HG03103 (cell line): Measurements from ENCODE around the gene UBALD1.

Experiments used
- ATAC-seq: cut with Tn5 transposase; IDR thresholded peaks from one replicate; pipeline ENCODE4 v1.9.1; 2021; ENCODE audit warnings: low read depth; ENCODE audit not compliant: unreplicated experiment

UBALD1 gene

DNA sequence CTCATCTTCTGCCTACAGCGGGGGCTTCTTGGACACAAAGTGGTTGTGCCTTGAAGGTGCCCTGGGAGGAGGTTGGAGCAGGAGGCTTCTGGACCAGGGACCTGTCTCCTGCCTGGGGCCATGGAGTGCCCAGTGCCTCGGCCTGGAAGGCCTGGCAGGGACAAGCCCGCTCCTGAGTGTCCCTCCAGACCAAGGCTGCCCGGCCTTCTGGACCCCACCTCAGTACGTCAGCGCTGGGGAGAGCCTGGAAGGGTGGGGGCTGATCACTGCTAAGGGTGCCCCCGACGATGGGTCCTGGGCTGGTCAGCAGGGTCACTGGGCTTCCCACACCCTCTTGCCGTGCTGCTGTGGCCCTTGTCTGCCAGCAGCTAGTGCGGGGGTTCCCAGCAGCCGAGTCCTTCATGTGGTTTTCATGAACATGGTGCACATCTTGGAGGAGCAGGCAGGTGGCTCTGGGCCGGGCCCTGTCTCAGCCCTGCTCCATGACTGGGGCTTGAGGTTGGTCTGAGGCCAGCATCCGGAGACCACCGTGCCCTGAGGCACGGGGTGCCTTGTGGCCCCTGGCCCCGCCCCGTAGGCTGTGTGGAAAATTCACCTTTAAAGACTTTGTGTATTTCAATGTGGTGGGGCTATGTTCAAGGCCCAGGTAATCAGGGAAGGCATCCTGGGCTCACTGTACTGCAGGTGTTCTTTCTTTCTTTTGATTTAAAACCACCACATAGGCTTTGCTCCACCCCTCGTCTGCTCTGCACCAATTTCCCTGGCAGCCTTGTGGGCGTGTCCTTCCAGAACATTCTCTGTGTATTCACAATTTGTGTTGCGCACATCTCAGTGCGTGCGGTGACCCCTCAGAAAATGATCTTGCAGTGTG, 32.3 kb upstream of the UBALD1 start:
- ATAC-seq = no peak

DNA sequence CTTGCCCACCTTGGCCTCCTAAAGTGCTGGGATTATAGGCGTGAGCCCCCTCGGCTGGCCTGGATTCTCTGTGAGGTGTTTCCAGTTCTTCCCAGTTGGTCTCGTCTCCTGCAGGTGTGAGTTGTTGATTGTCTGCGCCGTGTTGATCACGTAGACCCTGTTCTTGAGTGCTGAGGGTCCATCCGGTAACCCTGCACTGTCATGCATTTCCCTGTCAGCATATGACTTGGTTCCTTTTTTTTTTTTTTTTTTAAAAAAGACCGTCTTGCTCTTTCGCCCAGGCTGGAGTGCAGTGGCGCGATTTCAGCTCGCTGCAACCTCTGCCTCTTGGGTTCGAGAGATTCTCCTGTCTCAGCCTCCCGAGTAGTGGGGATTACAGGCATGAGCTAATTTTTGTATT, 27.2 kb upstream of the UBALD1 start:
- no peak for ATAC-seq

DNA sequence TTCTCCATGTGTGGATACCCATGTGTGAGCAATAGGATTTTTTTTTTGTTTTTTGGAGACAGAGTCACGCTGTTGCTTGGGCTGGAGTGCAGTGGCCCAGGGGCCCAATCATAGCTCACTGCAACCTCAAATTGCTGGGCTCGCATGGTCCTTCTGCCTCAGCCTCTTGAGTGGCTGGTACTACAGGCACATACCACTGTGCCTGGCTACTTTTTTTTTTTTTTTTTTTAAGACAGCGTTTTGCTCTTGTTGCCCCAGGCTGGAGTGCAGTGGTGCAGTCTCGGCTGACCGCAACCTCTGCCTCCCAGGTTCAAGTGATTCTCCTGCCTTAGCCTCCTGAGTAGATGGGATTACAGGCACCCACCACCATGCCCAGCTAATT, 26.6 kb upstream of the UBALD1 start:
- no peak for ATAC-seq

DNA sequence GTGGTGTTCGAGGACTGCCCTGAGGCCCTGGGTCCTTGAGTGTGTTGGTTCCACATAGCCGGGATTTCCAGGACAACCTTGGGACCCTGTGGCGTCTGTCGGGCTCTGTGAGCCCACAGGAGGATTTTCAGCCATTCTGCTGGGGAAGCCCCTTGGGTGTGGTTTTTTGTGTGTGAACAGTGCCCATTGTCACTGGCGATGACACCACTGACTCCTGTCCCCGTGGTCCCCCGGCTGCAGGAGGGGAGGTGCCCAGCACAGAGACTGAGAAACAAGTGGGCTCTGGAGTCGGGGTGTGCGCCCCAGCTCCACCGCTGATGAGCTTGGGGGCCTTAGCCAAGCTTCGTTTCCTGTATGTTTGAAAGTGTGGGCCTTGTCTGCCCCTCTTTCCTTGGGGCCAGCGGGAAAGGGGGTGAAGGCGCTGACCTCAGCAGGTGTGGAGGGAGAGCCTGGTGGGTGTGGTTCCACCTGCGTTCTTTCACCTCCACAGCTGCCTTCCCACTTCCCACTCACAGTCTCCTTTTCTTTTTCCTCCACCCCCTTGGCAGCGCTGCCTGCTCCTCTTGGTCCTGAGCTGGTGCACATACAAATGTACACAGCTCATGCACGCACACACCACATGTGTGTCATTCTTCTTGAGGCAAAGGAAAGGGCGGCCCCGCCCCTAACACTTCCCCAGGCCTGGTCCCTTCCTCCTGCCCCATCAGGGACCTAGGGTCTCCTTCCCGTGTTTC, 26.1 kb upstream of the UBALD1 start:
- no peak for ATAC-seq

DNA sequence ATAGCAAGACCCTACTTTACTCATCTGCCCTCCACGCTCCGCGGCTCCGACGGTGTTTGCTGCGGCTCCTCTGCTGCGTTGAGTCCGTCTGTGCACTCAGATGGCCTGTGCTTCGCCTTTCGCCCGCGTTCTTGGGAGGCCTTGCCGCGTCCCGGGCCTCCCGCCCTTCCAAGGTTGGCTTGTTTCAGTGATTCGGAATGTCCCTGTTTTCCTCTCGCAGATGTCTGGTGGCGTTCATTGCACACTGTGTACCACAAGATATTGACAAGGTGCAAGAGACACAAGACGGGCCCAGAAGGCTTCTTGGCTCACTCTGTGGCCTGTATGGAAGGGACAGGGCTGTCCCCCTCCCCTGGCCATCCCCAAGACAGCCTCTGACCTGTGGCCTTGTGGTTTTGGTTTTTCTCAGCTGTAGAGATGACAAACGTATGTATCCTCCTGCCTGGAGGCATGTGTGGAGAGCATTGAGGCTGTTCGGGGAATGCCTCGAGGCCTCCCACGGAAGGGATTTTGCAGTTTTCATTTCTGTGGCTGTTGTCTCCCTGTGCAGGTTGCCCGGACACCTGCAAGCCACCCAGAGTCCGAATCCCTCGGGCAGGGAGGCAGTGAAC, 25.3 kb upstream of the UBALD1 start:
- ATAC-seq = no peak

DNA sequence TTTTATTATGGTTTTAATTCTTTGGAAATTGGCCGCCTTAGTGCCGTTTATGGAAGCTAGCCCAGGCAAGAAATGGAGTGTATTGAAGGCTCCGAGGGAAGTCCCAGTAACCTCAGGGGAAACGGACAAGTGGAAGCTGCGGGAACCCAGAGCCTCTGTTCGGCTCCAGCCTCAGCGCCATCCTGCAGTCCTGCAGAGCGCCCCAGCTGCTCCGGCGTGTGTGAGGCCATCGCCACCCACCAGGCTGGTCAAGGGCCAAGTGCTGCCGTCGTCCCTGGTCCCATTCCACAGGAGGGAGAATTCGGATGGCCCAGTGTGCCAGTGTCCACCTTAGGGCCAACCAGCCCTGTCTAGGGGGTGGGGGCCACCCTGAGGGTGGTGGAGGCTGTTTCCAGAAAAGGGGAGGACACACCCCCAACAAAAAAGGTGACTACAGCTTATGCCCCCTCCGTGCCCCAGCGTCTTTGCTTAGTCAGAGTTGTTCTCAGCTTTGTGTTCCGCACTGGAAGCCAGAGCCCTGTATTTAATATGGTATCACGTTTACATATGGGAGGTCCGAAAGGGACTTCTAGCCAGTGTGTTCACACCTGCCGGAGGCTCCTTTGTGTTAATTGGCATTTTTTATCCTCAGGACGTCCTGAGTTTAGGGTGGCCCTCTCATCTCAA, 22.9 kb upstream of the UBALD1 start:
- no peak for ATAC-seq

DNA sequence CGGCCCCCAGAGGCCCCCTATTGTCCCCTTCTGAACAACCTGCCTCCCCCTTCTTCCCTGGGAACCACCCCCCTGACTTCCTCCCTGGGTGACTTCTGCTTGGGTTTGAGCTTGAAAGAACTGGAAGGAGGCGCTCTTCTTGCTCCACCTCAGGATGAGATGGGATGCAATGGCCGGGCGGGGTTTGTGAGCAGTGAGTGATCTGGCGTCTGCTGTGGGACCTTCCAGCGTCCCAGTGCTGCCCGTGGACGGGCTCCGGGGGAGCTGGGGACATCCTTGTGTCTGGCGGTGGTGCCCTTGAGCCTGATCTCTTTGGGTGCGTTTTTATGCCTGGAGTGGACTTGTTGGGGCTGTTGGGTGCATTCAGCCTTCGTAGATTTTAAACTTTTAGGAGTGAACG, 21.5 kb upstream of the UBALD1 start:
- no peak for ATAC-seq

DNA sequence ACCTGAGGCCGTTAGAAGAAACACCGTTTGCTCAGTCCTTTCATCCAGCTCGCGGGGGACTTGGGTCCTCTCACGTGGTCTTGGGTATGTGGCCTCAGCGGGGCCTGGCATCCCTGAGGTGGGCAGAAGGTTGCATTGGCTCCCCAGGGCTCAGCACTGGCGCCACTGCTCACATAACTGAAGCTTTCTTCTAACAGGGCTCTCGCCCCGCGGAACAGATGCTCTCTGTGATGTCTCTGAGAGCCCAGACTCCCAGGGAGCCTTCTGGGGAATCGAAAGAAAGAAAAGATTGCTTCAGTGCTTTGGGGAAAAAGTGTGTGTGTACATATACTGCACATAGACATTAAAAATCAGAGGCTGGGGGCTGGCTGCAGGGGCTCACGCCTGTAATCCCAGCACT, 20.1 kb upstream of the UBALD1 start:
- no peak for ATAC-seq

DNA sequence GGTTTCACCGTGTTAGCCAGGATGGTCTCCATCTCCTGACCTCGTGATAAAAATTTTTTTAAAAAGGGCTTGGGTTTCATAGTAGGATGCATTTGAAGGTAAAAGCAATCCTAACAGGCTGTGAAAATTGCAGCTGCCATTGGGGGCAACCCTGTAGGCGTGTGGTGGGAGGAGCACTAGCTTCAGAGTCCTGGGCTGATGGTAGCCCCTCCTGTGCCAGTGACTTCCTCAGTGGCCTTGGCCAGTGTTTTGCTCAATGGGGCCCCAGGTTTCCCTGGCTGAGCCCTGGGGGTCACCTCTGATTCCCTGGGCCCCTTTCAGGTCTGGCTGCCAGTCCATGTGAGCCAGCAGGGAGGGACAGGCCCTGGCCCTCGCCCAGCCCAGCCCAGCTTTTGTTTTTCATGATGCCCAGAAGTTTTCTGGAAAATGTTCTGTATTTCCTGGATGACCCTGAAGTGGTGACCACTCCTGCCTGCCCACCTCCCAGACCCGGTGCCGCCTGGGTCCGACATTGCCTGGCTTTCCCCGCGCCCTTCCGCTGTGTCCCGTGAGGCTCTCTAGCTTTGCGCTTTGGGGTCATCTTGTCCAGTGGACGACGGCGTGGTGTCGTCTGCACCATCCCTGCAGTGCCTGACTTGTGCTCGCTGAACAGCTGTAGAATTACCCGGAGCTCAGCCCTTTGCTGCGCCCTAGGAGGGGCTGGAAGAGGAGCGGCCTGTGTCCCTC, 19.4 kb upstream of the UBALD1 start:
- no peak for ATAC-seq

DNA sequence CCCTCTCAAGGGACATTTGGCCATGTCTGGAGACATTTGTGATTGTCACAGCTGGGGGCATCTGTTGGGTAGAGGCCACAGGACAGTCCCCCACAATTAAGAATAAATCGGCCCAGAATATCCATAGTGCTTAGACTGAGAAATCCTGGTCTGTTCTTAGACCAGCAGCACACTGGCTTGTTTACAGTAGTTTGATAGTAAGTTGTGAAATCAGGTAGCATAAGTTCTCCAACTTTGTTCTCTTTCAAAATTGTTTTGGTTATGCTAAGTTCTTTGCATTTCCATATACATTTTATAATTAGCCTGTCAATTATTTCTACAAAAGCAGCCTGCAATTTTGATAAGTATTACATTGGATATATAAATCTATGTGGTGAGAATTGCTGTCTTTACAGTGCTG, 16.8 kb upstream of the UBALD1 start:
- ATAC-seq = no peak

DNA sequence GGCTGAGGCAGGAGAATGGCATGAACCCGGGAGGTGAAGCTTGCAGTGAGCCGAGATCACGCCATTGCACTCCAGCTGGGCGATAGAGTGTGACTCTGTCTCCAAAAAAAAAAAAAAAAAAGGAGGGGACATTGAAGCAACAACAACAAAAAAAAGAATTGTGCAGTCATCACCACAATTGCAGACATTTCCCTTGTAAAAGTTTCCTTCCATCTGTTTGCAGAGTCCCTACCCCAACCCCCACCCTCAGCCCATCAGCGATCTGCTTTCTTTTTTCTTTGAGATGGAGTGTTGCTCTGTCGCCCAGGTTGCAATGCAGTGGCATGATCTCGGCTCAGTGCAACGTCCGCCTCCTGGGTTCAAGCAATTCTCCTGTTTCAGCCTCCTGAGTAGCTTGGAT, 13.6 kb upstream of the UBALD1 start:
- no peak for ATAC-seq

DNA sequence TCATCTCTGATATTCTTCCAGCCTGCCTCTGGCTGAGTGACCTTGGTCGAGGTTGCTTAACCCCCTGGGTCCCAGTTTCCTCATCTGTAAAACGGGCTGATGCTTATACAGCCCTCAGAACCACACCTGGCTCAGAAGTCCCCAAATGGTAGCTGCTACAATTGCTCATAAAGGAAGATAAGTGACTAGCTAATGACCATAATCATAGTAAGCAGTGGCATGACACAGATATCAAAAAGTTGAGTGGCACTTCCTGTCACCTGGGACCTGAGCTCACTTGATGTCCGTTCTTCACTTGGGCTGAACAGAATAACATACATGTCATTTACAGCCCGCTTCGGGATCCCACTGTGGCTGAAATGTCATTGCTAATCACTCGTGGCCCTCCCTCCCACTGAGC, 11.7 kb upstream of the UBALD1 start:
- no peak for ATAC-seq

DNA sequence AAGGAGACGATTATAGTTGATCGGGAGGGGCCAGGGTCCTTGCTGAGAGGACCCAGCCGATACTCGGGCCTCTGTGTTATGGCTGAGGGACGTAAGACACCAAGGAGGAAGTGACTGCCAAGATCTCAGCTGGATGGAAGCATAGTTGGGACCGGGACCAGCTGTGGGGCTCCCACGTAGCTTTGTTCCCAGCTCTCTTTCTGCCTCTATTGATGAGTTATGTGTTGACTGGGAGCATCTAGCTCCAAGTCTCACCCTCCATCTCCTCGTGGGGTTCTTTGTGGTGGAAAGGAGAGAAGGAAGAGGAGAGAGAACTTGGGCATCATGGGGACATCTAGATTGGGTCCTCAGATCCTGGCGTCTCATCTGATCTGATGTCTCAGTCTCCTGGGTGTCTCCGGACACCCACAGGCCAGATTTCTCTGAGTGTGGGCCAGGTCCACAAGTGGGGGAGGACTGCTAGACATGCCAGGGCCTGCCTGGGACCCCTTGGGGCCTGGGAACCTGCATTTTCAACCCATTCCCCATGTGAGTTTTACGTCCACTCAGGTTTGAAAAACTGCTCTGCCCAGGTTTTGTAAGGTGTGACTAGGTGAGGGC, 11.0 kb upstream of the UBALD1 start:
- ATAC-seq = peak; percentile 5

DNA sequence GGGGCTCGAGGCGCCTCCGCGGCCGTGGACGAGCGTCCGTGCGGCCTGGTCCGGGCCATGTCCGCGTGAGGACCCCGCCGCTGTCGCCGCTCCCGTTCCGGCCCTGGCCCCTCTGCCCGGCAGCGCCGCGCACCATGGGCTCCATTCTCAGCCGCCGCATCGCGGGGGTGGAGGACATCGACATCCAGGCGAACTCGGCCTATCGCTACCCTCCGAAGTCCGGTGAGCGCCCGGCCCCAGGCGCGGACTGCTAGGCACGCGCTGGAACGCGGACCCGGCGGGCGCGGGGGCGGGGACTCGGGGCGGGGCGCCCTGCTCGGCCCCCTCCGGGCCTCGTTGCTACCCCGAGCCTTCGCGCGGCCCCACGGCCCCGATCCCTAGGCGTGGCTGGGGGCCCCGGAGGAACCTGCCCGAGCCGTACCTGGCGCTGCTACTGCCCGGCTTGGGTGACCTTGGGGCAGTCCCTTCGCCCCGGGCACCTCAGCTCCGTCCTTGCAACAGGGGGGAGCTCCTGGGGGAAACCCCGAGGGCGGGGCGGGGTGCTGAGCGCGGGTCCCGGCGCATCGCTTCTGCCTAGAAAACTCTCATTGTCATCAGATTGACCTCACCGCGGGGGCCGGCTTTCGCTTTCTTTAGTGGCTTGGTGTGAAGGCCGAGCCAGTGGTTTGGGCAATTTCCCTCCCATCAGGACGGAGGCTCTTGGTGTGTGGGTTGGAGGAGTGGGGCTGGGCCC, 10.3 kb upstream of the UBALD1 start:
- ATAC-seq = peak; percentile 41

DNA sequence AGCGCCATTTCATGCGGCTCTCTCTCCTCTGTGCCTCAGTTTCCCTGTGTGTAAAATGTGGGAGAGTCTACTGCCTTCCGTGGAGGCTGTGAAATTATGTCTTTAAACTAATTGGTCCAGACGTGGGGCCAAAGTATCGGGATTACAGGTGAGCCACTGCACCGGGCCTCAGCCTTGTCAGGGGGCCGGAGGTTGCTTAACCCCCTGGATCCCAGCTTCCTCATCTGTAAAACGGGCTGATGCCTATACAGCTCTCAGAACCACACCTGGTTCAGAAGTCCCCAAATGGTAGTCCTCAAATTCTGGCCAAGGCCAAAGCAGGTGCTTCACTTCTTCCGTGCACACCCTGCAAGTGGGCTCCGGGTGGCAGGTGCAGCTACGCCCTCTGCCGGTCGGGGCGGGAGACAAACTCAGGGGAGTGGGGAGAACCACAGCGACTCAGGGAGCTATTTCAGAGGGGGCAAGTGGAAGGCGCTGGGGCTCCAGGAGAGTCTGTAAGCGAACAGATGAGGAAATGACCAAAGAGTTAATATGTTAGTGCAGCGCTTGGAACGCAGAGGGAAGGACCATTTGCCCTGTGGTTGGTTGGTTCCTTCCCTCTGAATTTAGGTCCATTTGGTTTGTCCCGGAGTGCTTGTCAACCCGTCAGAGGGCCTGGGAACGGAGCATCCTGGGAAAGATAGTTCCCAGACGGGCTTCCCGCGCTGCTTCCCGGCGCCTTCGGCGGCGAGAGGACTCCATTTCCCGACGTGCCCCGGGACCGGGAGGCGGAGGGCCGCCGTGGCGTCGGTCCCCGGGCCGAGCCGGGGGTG, 9.5 kb upstream of the UBALD1 start, which contains the start of gene MGRN1:
Gene MGRN1 (plus strand): TSS at position 812 of the 812 bp plus-strand sequence. CDS start 135 bp downstream, outside the sequence.
- peak; percentile 63 for ATAC-seq

DNA sequence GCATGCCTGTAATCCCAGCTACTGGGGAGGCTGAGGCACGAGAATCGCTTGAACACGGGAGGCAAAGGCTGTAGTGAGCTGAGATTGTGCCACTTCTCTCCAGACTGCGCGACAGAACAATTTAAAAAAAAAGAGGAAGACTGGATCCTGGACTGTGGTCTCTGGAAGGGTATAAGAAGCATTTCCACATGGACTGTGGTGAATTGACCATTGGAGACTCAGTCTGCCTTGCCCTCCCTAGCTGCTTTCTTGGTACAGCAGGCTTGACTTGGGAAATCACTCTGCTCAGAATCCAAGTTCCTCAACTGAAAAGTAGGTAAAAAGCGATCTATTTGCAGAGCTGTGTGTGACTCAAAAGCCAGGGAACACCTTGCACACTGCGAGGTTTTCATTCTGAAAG, 8.9 kb upstream of the UBALD1 start:
- ATAC-seq = no peak

DNA sequence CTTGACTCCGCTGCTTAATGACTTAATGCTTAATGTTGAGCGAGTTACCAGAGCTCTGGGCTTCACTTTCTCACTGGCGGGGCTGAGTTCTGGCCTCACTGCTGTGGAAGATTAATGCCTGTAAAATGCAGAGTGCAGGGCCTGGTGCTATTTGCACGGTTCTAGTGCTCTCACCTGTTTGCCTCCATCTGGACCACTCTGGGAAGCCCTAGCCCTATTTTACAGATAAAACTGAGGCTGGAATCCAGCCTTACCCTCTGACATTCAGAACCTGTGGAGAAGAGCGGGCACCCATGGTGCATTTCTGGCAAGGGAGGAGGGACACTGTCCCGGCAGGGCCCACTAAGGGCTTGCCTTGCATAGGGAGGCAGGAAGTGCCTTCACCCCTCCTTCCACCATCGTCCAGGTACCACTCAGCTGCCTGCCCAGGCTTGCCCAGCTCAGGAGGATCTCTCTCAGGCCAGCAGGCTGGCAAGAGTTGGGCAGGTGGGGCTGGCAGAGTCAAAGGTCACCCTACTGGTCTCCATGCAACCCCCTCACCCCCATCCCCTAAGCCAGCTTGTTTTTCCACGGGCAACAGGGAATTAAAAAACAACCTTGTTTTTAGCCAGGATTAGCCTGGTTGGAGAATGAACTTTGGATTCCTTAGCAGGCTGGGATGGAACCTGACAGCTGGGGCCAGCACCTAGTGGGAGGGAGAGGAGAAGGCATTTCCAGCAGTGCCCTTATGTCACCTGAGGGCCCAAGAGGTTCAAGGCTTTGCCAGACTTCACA, 4.1 kb upstream of the UBALD1 start:
- ATAC-seq = no peak

DNA sequence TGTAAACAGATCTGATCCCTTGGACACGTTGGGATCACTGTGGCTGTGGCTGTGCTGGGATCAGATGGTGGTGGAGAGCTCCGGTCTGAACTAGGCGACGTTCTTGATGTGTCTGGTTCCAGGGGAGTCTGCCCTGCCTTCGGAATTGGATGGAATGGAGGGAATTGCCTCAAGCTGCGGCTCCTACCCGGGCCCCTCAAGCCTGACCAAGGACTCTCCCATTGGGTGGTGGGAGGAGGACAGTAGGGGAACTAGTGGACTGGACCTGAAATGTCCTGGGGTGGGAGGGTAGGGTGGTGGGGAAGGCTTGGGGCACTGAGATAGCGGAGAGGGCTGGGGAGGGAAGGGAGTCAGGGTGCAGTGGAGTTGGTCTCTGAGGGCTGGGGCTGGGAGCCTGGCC, 3.2 kb upstream of the UBALD1 start:
- no peak for ATAC-seq
